Nephron progenitor cell (in vitro differentiated cells): Measurements from ENCODE around the gene CLIC1.

Experiments
- DNase-seq: peaks from one replicate; pipeline ENCODE4 v3.0.0; 2021
- H3K27ac Mint-ChIP-seq: 2 replicates; pipeline ENCODE4 v1.8.0; 2021; ENCODE audit warnings: mild to moderate bottlenecking, moderate library complexity, mixed read lengths
- H3K27me3 Mint-ChIP-seq: 2 replicates; pipeline ENCODE4 v1.8.0; 2021; ENCODE audit warnings: mild to moderate bottlenecking, low read depth, mixed read lengths; ENCODE audit not compliant: poor library complexity
- H3K36me3 Mint-ChIP-seq: 2 replicates; pipeline ENCODE4 v1.8.0; 2021; ENCODE audit warnings: low read depth, mixed read lengths
- H3K4me1 Mint-ChIP-seq: 2 replicates; pipeline ENCODE4 v1.8.0; 2021; ENCODE audit warnings: mixed read lengths
- H3K4me3 Mint-ChIP-seq: 2 replicates; pipeline ENCODE4 v1.8.0; 2021; ENCODE audit warnings: mild to moderate bottlenecking, moderate library complexity, mixed read lengths
- H3K9me3 Mint-ChIP-seq: 2 replicates; pipeline ENCODE4 v1.8.0; 2021; ENCODE audit warnings: mild to moderate bottlenecking, moderate library complexity, mixed read lengths
- TF ChIP-seq, protein P1 (sequence below): fragments of 200-600 bp; sonication (generic); IDR thresholded peaks from 2 replicates; pipeline ENCODE4 v1.5.0; 2021; ENCODE audit warnings: antibody characterized with exemption

CLIC1 gene

DNA sequence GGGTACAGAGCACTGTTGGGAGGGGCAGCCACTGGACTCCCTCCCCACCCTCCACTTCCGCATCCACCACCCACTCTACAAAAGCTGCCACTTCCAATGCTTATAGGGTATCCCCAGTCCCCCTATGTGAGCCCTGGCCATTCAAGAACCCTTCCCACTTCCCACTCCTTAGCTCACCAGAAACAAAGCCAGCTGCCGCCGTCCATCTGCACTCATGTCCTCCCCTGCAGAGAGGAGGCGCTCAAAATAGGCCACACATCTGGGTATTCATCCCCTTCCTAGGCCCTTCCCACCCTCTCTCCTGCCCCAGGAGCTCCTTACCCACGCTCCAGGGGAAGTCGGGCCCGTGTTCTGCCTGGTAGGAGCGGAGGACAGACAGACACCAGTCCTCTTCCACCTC lies 49.0 kb downstream of the CLIC1 start:
- H3K27ac Mint-ChIP-seq = no peak overlapping the region
- peaks cover 51% of the 10 kb centered on the region for H3K36me3 Mint-ChIP-seq
- peaks cover 27% of the 10 kb centered on the region for H3K4me1 Mint-ChIP-seq
- TF ChIP-seq, protein P1, sequence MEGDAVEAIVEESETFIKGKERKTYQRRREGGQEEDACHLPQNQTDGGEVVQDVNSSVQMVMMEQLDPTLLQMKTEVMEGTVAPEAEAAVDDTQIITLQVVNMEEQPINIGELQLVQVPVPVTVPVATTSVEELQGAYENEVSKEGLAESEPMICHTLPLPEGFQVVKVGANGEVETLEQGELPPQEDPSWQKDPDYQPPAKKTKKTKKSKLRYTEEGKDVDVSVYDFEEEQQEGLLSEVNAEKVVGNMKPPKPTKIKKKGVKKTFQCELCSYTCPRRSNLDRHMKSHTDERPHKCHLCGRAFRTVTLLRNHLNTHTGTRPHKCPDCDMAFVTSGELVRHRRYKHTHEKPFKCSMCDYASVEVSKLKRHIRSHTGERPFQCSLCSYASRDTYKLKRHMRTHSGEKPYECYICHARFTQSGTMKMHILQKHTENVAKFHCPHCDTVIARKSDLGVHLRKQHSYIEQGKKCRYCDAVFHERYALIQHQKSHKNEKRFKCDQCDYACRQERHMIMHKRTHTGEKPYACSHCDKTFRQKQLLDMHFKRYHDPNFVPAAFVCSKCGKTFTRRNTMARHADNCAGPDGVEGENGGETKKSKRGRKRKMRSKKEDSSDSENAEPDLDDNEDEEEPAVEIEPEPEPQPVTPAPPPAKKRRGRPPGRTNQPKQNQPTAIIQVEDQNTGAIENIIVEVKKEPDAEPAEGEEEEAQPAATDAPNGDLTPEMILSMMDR = no peak
- no peak for DNase-seq
- H3K27me3 Mint-ChIP-seq = peaks cover 4% of the 10 kb centered on the region
- no peaks in the 10 kb centered on the region for H3K9me3 Mint-ChIP-seq
- H3K4me3 Mint-ChIP-seq = no peak overlapping the region

DNA sequence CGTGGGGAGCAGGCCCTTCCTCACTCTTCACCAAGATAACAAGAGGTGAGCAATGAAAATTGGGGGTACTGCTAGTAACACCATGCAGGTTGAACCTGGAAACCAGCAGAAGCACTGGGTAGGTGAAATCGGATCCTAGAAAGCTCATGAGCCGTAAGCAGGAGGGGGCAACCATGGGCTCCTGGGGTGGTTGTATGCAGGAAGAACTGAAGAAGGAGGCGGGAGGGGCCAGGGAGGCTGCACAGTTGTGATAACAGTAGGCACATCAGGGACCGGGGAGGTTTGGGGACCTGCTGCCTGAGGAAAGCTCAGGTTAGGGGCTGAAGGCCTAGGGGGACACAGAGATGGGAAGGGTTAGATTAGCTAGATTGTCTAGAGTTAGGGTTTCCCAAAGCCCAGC lies 49.8 kb downstream of the CLIC1 start:
- Mint-ChIP-seq H3K9me3 (no peaks in the 10 kb centered on the region), H3K27me3 (peaks cover 12% of the 10 kb centered on the region), H3K27ac (peak overlapping the region; percentile 88), H3K4me3 (no peak overlapping the region), H3K36me3 (peaks cover 48% of the 10 kb centered on the region), H3K4me1 (peaks cover 34% of the 10 kb centered on the region)
- no peak for DNase-seq
- TF ChIP-seq, protein P1 = no peak

DNA sequence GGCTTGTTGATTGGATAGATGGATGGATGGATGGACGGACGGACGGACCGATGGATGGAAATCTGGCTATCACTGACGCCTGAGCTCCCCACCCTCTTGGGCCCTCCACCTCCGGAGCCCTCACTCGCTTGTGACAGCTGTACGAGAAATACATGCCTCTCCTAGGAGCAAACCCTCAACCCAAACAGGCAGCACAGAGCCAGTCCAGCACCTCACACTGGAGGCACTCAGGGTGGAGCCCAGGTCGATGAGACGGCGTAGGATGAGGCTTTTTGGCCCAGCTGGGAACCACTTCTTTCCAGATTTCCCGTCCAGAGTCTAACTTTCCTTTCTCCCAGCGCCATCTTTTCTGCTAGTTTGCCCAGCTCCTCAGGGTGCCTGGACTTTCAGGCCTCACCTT lies 52.7 kb downstream of the CLIC1 start:
- Mint-ChIP-seq H3K4me3 (peak overlapping the region; percentile 87), H3K4me1 (peaks cover 35% of the 10 kb centered on the region)

DNA sequence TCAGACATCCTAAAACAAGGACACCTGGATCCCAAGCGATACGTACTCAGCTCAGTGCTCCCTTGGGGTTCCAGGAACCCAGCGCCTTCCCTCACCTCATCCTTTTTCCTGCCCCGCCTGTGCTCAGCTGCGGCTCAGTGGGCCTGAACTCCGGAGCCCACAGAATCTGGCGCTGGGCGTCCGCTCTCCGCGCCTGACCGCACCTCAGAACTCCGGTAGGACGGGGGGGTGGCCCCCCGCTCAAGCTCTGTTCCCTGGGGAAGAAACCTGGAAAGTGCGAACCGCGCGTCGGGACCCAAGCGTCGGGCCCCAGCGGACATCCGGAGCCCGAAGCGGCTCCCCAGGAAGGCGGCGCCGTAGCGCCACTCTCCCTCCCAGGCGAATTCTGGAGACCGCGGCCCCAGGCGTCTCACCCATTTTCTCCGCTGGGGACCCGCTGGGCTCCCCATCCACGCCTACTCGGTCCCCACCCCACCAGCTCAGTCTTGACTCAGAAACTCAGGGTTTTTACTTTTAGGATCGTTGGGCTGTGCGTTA lies 55.1 kb downstream of the CLIC1 start:
- Mint-ChIP-seq H3K4me1 (peaks cover 42% of the 10 kb centered on the region), H3K4me3 (peak overlapping the region; percentile 87), H3K9me3 (no peaks in the 10 kb centered on the region), H3K27me3 (peaks cover 24% of the 10 kb centered on the region), H3K36me3 (peaks cover 18% of the 10 kb centered on the region), H3K27ac (peak overlapping the region; percentile 70)
- TF ChIP-seq, protein P1 = no peak
- peak; percentile 63 for DNase-seq

More for the DNA sequence above, 52.7 kb downstream of the CLIC1 start:
- TF ChIP-seq, protein P1 = no peak
- Mint-ChIP-seq H3K27ac (peak overlapping the region; percentile 18), H3K27me3 (peaks cover 16% of the 10 kb centered on the region), H3K9me3 (no peaks in the 10 kb centered on the region), H3K36me3 (peaks cover 37% of the 10 kb centered on the region)
- no peak for DNase-seq
